HepG2 (cell line): ENCODE measurements around the gene BMP8A. TPM values are rescaled to one million over a fixed set of nuclear protein-coding genes. Genes with fewer than 3 reads are reported as not detected.

ENCODE experiments used
- ARID2 ChIP-seq: sonication (generic); formaldehyde crosslinking; IDR thresholded peaks from 2 replicates; pipeline ENCODE4 v1.8.1; 2022; ENCODE audit warnings: mild to moderate bottlenecking, missing genetic modification reagents, borderline replicate concordance
- DDIT3 ChIP-seq: sonication (generic); formaldehyde crosslinking; IDR thresholded peaks from 2 replicates; pipeline ENCODE4 v1.4.0; 2020; ENCODE audit warnings: mild to moderate bottlenecking, missing genetic modification reagents
- FOXK1 ChIP-seq: sonication (generic); formaldehyde crosslinking; IDR thresholded peaks from 2 replicates; pipeline ENCODE4 v1.4.0; 2020; ENCODE audit warnings: low read depth, missing genetic modification reagents, borderline replicate concordance
- MIER3 ChIP-seq: IDR thresholded peaks from 2 replicates; pipeline ENCODE4 v1.6.1; 2016; ENCODE audit warnings: missing compliant biosample characterization, borderline replicate concordance
- MTF2 ChIP-seq: sonication (generic); formaldehyde crosslinking; IDR thresholded peaks from 2 replicates; pipeline ENCODE4 v1.5.0; 2020; ENCODE audit warnings: missing genetic modification reagents, borderline replicate concordance
- NFIC ChIP-seq: IDR thresholded peaks from 2 replicates; pipeline ENCODE4 v1.6.1; 2012; ENCODE audit warnings: mild to moderate bottlenecking, low read length, inconsistent platforms
- RNF2 ChIP-seq: fragments of 450-650 bp; conservative IDR thresholded peaks from 2 replicates; pipeline ENCODE4 v1.6.1; 2016; ENCODE audit warnings: low read depth
- SMARCC2 ChIP-seq: fragments of 450-650 bp; IDR thresholded peaks from 2 replicates; pipeline ENCODE4 v1.6.1; 2017; ENCODE audit warnings: antibody characterized with exemption, mild to moderate bottlenecking
- SOX13 ChIP-seq, 3 experiments: fragments of 450-650 bp in 1 of 3; sonication (generic) in 1 of 3; formaldehyde crosslinking in 1 of 3; IDR thresholded peaks in 2 of 3; conservative IDR thresholded peaks in 1 of 3; 2 replicates each; pipeline versions ENCODE4 v1.5.0 to v1.6.1; 2016 to 2020; ENCODE audit warnings: antibody characterized with exemption in 1 of 3, mild to moderate bottlenecking in 1 of 3, missing compliant biosample characterization in 1 of 3, missing genetic modification reagents in 1 of 3, moderate library complexity in 1 of 3
- SOX6 ChIP-seq, 2 experiments: fragments of 450-650 bp in 1 of 2; sonication (generic) in 1 of 2; formaldehyde crosslinking in 1 of 2; IDR thresholded peaks; 2 replicates each; pipeline versions ENCODE4 v1.4.0 to v1.6.1; 2017 to 2020; ENCODE audit warnings: antibody characterized with exemption in 1 of 2, mild to moderate bottlenecking in 1 of 2, missing genetic modification reagents in 1 of 2
- SP4 ChIP-seq: sonication (generic); formaldehyde crosslinking; IDR thresholded peaks from 2 replicates; pipeline ENCODE4 v1.8.1; 2023; ENCODE audit warnings: mild to moderate bottlenecking, missing genetic modification reagents
- TAF1 ChIP-seq: sonication (generic); formaldehyde crosslinking; IDR thresholded peaks from 2 replicates; pipeline ENCODE4 v1.4.0; 2020; ENCODE audit warnings: missing genetic modification reagents
- ZBED4 ChIP-seq: sonication (generic); formaldehyde crosslinking; IDR thresholded peaks from 2 replicates; pipeline ENCODE4 v1.4.0; 2020; ENCODE audit warnings: missing genetic modification reagents, borderline replicate concordance
- ZFP41 ChIP-seq: sonication (generic); formaldehyde crosslinking; IDR thresholded peaks from 2 replicates; pipeline ENCODE4 v1.4.0; 2020; ENCODE audit warnings: mild to moderate bottlenecking, missing genetic modification reagents, borderline replicate concordance
- ZNF101 ChIP-seq: sonication (generic); formaldehyde crosslinking; IDR thresholded peaks from 2 replicates; pipeline ENCODE4 v1.4.0; 2020; ENCODE audit warnings: mild to moderate bottlenecking, low read depth, missing genetic modification reagents, borderline replicate concordance
- ZNF354B ChIP-seq: sonication (generic); formaldehyde crosslinking; IDR thresholded peaks from 2 replicates; pipeline ENCODE4 v1.8.0; 2022; ENCODE audit warnings: mild to moderate bottlenecking, missing genetic modification reagents
- ZNF513 ChIP-seq: sonication (generic); formaldehyde crosslinking; conservative IDR thresholded peaks from 2 replicates; pipeline ENCODE4 v1.5.0; 2020; ENCODE audit warnings: missing genetic modification reagents
- ZNF670 ChIP-seq: sonication (generic); formaldehyde crosslinking; IDR thresholded peaks from 2 replicates; pipeline ENCODE4 v1.8.0; 2022; ENCODE audit warnings: mild to moderate bottlenecking, missing genetic modification reagents, borderline replicate concordance
- ZNF724P ChIP-seq: sonication (generic); formaldehyde crosslinking; IDR thresholded peaks from 2 replicates; pipeline ENCODE4 v1.8.0; 2022; ENCODE audit warnings: missing genetic modification reagents, borderline replicate concordance
- ZNF766 ChIP-seq: sonication (generic); formaldehyde crosslinking; IDR thresholded peaks from 2 replicates; pipeline ENCODE4 v1.5.0; 2020; ENCODE audit warnings: missing genetic modification reagents, borderline replicate concordance
- ZSCAN30 ChIP-seq: sonication (generic); formaldehyde crosslinking; IDR thresholded peaks from 2 replicates; pipeline ENCODE4 v1.5.0; 2020; ENCODE audit warnings: mild to moderate bottlenecking, missing genetic modification reagents
- ZUFSP ChIP-seq: sonication (generic); formaldehyde crosslinking; IDR thresholded peaks from 2 replicates; pipeline ENCODE4 v1.9.0; 2021; ENCODE audit warnings: missing genetic modification reagents, mild to moderate bottlenecking, borderline replicate concordance
- polyA plus RNA-seq, 8 experiments: library from polyadenylated mRNA; depleted of rRNA in 3 of 8; stranded (reverse) in 7 of 8; unstranded in 1 of 8; fragments of >200 nt; fragmentation: Illumina TruSeq in 4 of 8; extraction: Trizol in 4 of 8; gene quantifications; 2 replicates each; pipeline versions ENCODE4 v1.2.1 to v1.2.3, GENCODE V29; 2011 to 2016; ENCODE audit warnings: low read depth in 4 of 8, missing spikeins in 1 of 8, mixed read lengths in 1 of 8; ENCODE audit not compliant: insufficient read depth in 1 of 8
- total RNA-seq, 5 experiments: library from RNA; depleted of rRNA; stranded (reverse); fragments of >200 nt; fragmentation: Illumina TruSeq; extraction: Trizol; gene quantifications; 2 replicates each; pipeline ENCODE4 v1.2.3, GENCODE V29; 2016; ENCODE audit warnings: low read depth in 1 of 5

Gene BMP8A
- total and polyA plus RNA-seq, 2 of the 13 experiments (the other 11 are each of a cell fraction or from before 2014, with no cell fraction given), result 0.05 TPM; not detected in 1

- no peak for TF ChIP-seq DDIT3 (CRISPR knock-in tag)
- no peak for TF ChIP-seq SMARCC2
- no peak for TF ChIP-seq ZNF513 (CRISPR knock-in tag)
- TF ChIP-seq ZNF101 (CRISPR knock-in tag), result no peak
- peak; percentile 28; the same call in 1 of the 2 replicates for TF ChIP-seq ZBED4 (CRISPR knock-in tag)
- no peak for TF ChIP-seq TAF1
- no peak for TF ChIP-seq ZUFSP (CRISPR knock-in tag)
- TF ChIP-seq ZFP41 (CRISPR knock-in tag), result no peak
- TF ChIP-seq MIER3 (CRISPR knock-in tag), result no peak
- peak; percentile 21; the same call in 1 of the 2 replicates for TF ChIP-seq ARID2
- no peak for TF ChIP-seq ZNF354B (CRISPR knock-in tag)
- TF ChIP-seq ZNF724P, result no peak
- no peak for TF ChIP-seq SOX13 (IDR thresholded peaks at IDR 0.05)
- TF ChIP-seq SOX13 (CRISPR knock-in tag; conservative IDR thresholded peaks at IDR 0.05 in 1 of 2, IDR thresholded peaks at IDR 0.05 in 1 of 2), result peak in 1 of 2 experiments; percentile 60; a peak in 1 of 4 replicates
- 0 out of 2 replicates have a peak, but pooled peaks have one; percentile 19 for TF ChIP-seq ZNF766 (CRISPR knock-in tag)
- no peak for TF ChIP-seq SP4 (CRISPR knock-in tag)
- no peak for TF ChIP-seq MTF2 (CRISPR knock-in tag)
- TF ChIP-seq SOX6 (IDR thresholded peaks at IDR 0.05), result no peak
- TF ChIP-seq SOX6 (CRISPR knock-in tag; IDR thresholded peaks at IDR 0.05), result peak; percentile 38; the same call in 1 of the 2 replicates
- TF ChIP-seq ZNF670 (CRISPR knock-in tag), result no peak
- peak; percentile 77 for TF ChIP-seq NFIC
- no peak for TF ChIP-seq ZSCAN30 (CRISPR knock-in tag)
- no peak for TF ChIP-seq FOXK1 (CRISPR knock-in tag)
- no peak for TF ChIP-seq RNF2
Measured at GRCh38 chr1:39566441-39567137, 75.2 kb downstream of the BMP8A start (continued).
